CD4-positive, alpha-beta memory T cell (primary cell): ENCODE results near the gene CUBN. TPM values are rescaled to one million over a fixed set of nuclear protein-coding genes. Genes with fewer than 3 reads are reported as not detected.

Experiments
- CTCF ChIA-PET: fragments of 350-600 bp; sonication (Branson Sonifier 250); formaldehyde crosslinking; loops from one replicate; lab custom pipeline; 2021; ENCODE audit warnings: inconsistent platforms; ENCODE audit not compliant: partially characterized antibody; lab: Charles Lee
- POLR2A ChIA-PET: fragments of 350-600 bp; sonication (Branson Sonifier 250); formaldehyde crosslinking; loops from one replicate; lab custom pipeline; 2021; ENCODE audit not compliant: partially characterized antibody; lab: Charles Lee
- DNase-seq, 5 donors: peaks; one replicate each; pipeline versions ENCODE4 v3.0.0 to v3.0.0-alpha.2; 2020 to 2022; ENCODE audit warnings: mixed read lengths in 1 of 5
- H3K27ac ChIP-seq: one replicate; pipeline ENCODE4 v1.7.0; 2013; ENCODE audit warnings: low read depth, low read length
- H3K27me3 ChIP-seq: 2 replicates; pipeline ENCODE4 v1.7.0; 2013; ENCODE audit warnings: mild to moderate bottlenecking, low read length, moderate library complexity; ENCODE audit not compliant: insufficient read depth
- H3K36me3 ChIP-seq: 2 replicates; pipeline ENCODE4 v1.7.0; 2013; ENCODE audit warnings: mild to moderate bottlenecking, low read length, moderate library complexity; ENCODE audit not compliant: insufficient read depth
- H3K4me1 ChIP-seq: 2 replicates; pipeline ENCODE4 v1.7.0; 2013; ENCODE audit warnings: mild to moderate bottlenecking, low read length, moderate library complexity; ENCODE audit not compliant: insufficient read depth
- H3K4me3 ChIP-seq, 2 donors: one replicate each; pipeline ENCODE4 v1.7.0; 2013; ENCODE audit warnings: low read length in 2 of 2, mild to moderate bottlenecking in 1 of 2
- H3K9me3 ChIP-seq, 2 donors: one replicate each; pipeline ENCODE4 v1.7.0; 2013; ENCODE audit warnings: low read length in 2 of 2, control low read depth in 1 of 2; ENCODE audit not compliant: control insufficient read depth in 1 of 2
- H3K27ac Mint-ChIP-seq, 7 donors: one replicate each; pipeline ENCODE4 v1.8.0; 2020 to 2021; ENCODE audit warnings: mixed read lengths in 7 of 7, mild to moderate bottlenecking in 6 of 7, inconsistent platforms in 3 of 7, moderate library complexity in 3 of 7
- H3K27me3 Mint-ChIP-seq, 2 donors: one replicate each; pipeline ENCODE4 v1.8.0; 2020 to 2021; ENCODE audit warnings: mixed read lengths in 2 of 2
- H3K36me3 Mint-ChIP-seq, 2 donors: one replicate each; pipeline ENCODE4 v1.8.0; 2020 to 2021; ENCODE audit warnings: mixed read lengths in 2 of 2, inconsistent platforms in 1 of 2, mild to moderate bottlenecking in 1 of 2
- H3K4me1 Mint-ChIP-seq, 4 donors: one replicate each; pipeline ENCODE4 v1.8.0; 2020 to 2021; ENCODE audit warnings: mixed read lengths in 4 of 4, mild to moderate bottlenecking in 1 of 4
- H3K4me3 Mint-ChIP-seq, 8 donors: one replicate each; pipeline ENCODE4 v1.8.0; 2020 to 2021; ENCODE audit warnings: mixed read lengths in 8 of 8, mild to moderate bottlenecking in 7 of 8, moderate library complexity in 6 of 8, inconsistent platforms in 3 of 8
- H3K9me3 Mint-ChIP-seq, 8 donors: one replicate each; pipeline ENCODE4 v1.8.0; 2020 to 2021; ENCODE audit warnings: mixed read lengths in 8 of 8, mild to moderate bottlenecking in 5 of 8, inconsistent platforms in 3 of 8, moderate library complexity in 1 of 8
- intact Hi-C: fragments of 100-400 bp; cut with micrococcal nuclease; formaldehyde crosslinking; loops from one replicate; pipeline ENCODE4 v1.15.1; 2023
- polyA plus RNA-seq, 2 donors: library from polyadenylated mRNA; unstranded; fragments of 300-500 nt; fragmentation: Illumina TruSeq; gene quantifications; one replicate each; pipeline ENCODE4 v1.2.3, GENCODE V29; 2021
- total RNA-seq, 2 experiments: library from RNA; stranded (reverse); gene quantifications; one replicate each; pipeline ENCODE4 v1.2.3, GENCODE V29; 2021

The CUBN gene
- total and polyA plus RNA-seq, 4 experiments from 2014 or later = 0.49 to 10.9 (median 8.5) TPM; not detected in 1

- intact Hi-C loops = no loop called here
- Histone ChIP-seq H3K4me1 (no peaks in the 10 kb centered on the region), H3K9me3 (no peaks in the 10 kb centered on the region), H3K36me3 (no peaks in the 10 kb centered on the region), H3K27me3 (no peaks in the 10 kb centered on the region), H3K27ac (no peak overlapping the region), H3K4me3 (no peak overlapping the region)
- DNase-seq = no peak
- Mint-ChIP-seq H3K9me3 (no peaks in the 10 kb centered on the region), H3K4me1 (peaks cover 0 to 3% (median 0%) of the 10 kb centered on the region in 4 donors), H3K27ac (no peak overlapping the region), H3K27me3 (no peaks in the 10 kb centered on the region), H3K36me3 (peaks cover 2 to 26% of the 10 kb centered on the region in 2 donors), H3K4me3 (no peak overlapping the region)
- POLR2A ChIA-PET = no interaction called here
- CTCF ChIA-PET = no interaction called here
Measured at GRCh38 chr10:16954280-16955030, 175.2 kb downstream of the CUBN start.

GRCh38 chr10:16953270-16953669 lies 176.3 kb downstream of the CUBN start:
- intact Hi-C loops = no loop called here
- no peaks in the 10 kb centered on the region for H3K27me3 Mint-ChIP-seq
- peak overlapping the region in 1 of 7 donors; percentile 43 for H3K27ac Mint-ChIP-seq
- Histone ChIP-seq H3K27me3 (no peaks in the 10 kb centered on the region), H3K4me1 (no peaks in the 10 kb centered on the region), H3K4me3 (no peak overlapping the region), H3K9me3 (no peaks in the 10 kb centered on the region), H3K36me3 (no peaks in the 10 kb centered on the region), H3K27ac (no peak overlapping the region)
- ChIA-PET CTCF (no interaction called here), POLR2A (no interaction called here)
- DNase-seq = no peak
- peaks cover 0 to 4% (median 3%) of the 10 kb centered on the region in 4 donors for H3K4me1 Mint-ChIP-seq
- H3K9me3 Mint-ChIP-seq = no peaks in the 10 kb centered on the region
- peaks cover 3 to 25% of the 10 kb centered on the region in 2 donors for H3K36me3 Mint-ChIP-seq
- H3K4me3 Mint-ChIP-seq = no peak overlapping the region

GRCh38 chr10:16952610-16953009 lies 177.0 kb downstream of the CUBN start:
- H3K36me3 Mint-ChIP-seq = peaks cover 5 to 26% of the 10 kb centered on the region in 2 donors
- DNase-seq = no peak
- no peaks in the 10 kb centered on the region for H3K27me3 Mint-ChIP-seq
- ChIA-PET CTCF (interaction anchor here (1.2 to 1.5 kb wide), 2 partner anchors 9 to 10 kb away, joined by 3 to 4 read pairs; no protein-coding TSS in a partner anchor), POLR2A (no interaction called here)
- peaks cover 0 to 5% (median 4%) of the 10 kb centered on the region in 4 donors for H3K4me1 Mint-ChIP-seq
- Histone ChIP-seq H3K9me3 (no peaks in the 10 kb centered on the region), H3K36me3 (no peaks in the 10 kb centered on the region), H3K27me3 (no peaks in the 10 kb centered on the region), H3K27ac (no peak overlapping the region), H3K4me3 (no peak overlapping the region), H3K4me1 (no peaks in the 10 kb centered on the region)
- H3K9me3 Mint-ChIP-seq = no peaks in the 10 kb centered on the region
- intact Hi-C loops = no loop called here
- no peak overlapping the region for H3K4me3 Mint-ChIP-seq
- H3K27ac Mint-ChIP-seq = peak overlapping the region in 2 of 7 donors; percentile 13 to 80

- no peaks in the 10 kb centered on the region for H3K27me3 ChIP-seq
- peaks cover 0 to 5% (median 4%) of the 10 kb centered on the region in 4 donors for H3K4me1 Mint-ChIP-seq
- ChIA-PET CTCF (interaction anchor here (1.2 to 1.5 kb wide), 2 partner anchors 9 to 10 kb away, joined by 3 to 4 read pairs; no protein-coding TSS in a partner anchor), POLR2A (no interaction called here)
- H3K9me3 ChIP-seq = no peaks in the 10 kb centered on the region
- H3K9me3 Mint-ChIP-seq = no peaks in the 10 kb centered on the region
- peaks cover 8 to 28% of the 10 kb centered on the region in 2 donors for H3K36me3 Mint-ChIP-seq
- no peak for DNase-seq
- no peak overlapping the region for H3K4me3 ChIP-seq
- intact Hi-C loops = no loop called here
- no peak overlapping the region for H3K4me3 Mint-ChIP-seq
- H3K4me1 ChIP-seq = no peaks in the 10 kb centered on the region
- peak overlapping the region in 3 of 7 donors; percentile 24 to 44 (median 36) for H3K27ac Mint-ChIP-seq
- no peak overlapping the region for H3K27ac ChIP-seq
- no peaks in the 10 kb centered on the region for H3K27me3 Mint-ChIP-seq
- no peaks in the 10 kb centered on the region for H3K36me3 ChIP-seq
Measured at GRCh38 chr10:16952080-16952479, 177.5 kb downstream of the CUBN start.

- no peak for DNase-seq
- CTCF ChIA-PET = interaction anchor here (0.9 to 1.5 kb wide), 2 partner anchors 7 to 503 kb away, joined by 3 read pairs; partner anchors contain the start of gene ST8SIA6
- Mint-ChIP-seq H3K27ac (no peak overlapping the region), H3K9me3 (no peaks in the 10 kb centered on the region), H3K36me3 (peaks cover 12 to 34% of the 10 kb centered on the region in 2 donors), H3K4me1 (peaks cover 0 to 5% (median 4%) of the 10 kb centered on the region in 4 donors), H3K4me3 (no peak overlapping the region), H3K27me3 (no peaks in the 10 kb centered on the region)
- Histone ChIP-seq H3K27ac (no peak overlapping the region), H3K4me1 (no peaks in the 10 kb centered on the region), H3K9me3 (no peaks in the 10 kb centered on the region), H3K4me3 (no peak overlapping the region), H3K27me3 (no peaks in the 10 kb centered on the region), H3K36me3 (no peaks in the 10 kb centered on the region)
- POLR2A ChIA-PET = interaction anchor here (1.0 kb wide), 1 partner anchor 279 kb away, joined by 3 read pairs; no protein-coding TSS in a partner anchor
- intact Hi-C loops = no loop called here
Measured at GRCh38 chr10:16950656-16951601, 178.7 kb downstream of the CUBN start.

GRCh38 chr10:16949816-16950215 lies 179.8 kb downstream of the CUBN start:
- H3K4me1 Mint-ChIP-seq = peaks cover 4 to 5% (median 4%) of the 10 kb centered on the region in 4 donors
- H3K4me3 ChIP-seq = no peak overlapping the region
- peak overlapping the region in 2 of 7 donors; percentile 42 to 52 for H3K27ac Mint-ChIP-seq
- intact Hi-C loops = loop anchor here (5.0 kb wide), 1 partner anchor 77 kb away; no protein-coding TSS in a partner anchor
- no peak overlapping the region for H3K27ac ChIP-seq
- no peaks in the 10 kb centered on the region for H3K27me3 Mint-ChIP-seq
- H3K9me3 Mint-ChIP-seq = no peaks in the 10 kb centered on the region
- no peak for DNase-seq
- H3K36me3 ChIP-seq = no peaks in the 10 kb centered on the region
- no peaks in the 10 kb centered on the region for H3K9me3 ChIP-seq
- CTCF ChIA-PET = no interaction called here
- POLR2A ChIA-PET = no interaction called here
- no peaks in the 10 kb centered on the region for H3K4me1 ChIP-seq
- H3K27me3 ChIP-seq = no peaks in the 10 kb centered on the region
- no peak overlapping the region for H3K4me3 Mint-ChIP-seq
- peaks cover 12 to 29% of the 10 kb centered on the region in 2 donors for H3K36me3 Mint-ChIP-seq
